Activated CD4-positive, alpha-beta T cell treated with anti-CD3 and anti-CD28 coated beads for 4 hours (primary cell): ENCODE results near the gene MED19.
A peak's percentile ranks its signal among the peaks of the same experiment; 100 is the strongest.
"Not testable (repeated sequence)": the region's sequence is repeated elsewhere in the genome, so short reads cannot be mapped to it uniquely, and the experiment has no call there.

Experiments used
- DNase-seq, 2 donors: peaks; one replicate each; pipeline ENCODE4 v3.0.0-alpha.2; 2020

MED19 gene

DNA sequence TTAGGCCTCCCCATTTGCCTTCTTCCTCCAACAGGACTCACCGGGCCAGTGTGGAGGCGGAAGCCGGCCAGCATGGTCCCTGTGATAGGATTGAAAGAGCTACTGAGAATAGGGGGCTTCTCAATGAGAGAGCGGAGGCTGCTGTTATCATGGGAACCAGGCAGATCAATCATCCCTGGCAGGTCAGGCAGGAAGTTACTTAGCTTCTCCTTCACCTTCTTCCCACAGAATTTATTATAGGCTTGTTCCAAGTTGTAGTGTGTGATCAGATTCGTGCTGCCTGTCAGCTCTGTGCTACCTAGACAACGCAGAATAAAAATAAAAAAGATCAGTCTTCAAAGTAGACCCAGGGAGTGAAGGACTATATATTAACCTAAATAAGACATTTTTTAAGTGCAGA is 7.1 kb downstream of the MED19 start:
- DNase-seq = no peak

DNA sequence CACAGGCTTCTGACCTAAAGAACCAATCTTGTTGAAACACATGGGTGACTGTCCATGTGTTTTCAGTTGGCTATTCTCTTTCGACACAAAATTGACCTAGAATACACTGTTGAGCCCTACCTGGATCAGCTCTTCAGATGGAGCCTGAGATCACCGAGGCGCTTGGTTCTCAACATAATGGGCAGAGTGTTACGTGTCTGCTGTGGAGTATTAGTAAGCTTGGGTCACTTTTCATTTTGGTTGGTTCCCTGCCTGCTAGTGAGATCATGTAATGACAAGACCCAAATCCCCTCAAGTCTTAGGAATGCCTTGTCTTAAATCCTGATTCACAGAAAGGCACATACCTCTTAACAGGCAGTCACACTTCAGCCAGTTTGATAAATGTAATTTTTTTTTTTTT is 8.7 kb downstream of the MED19 start:
- no peak for DNase-seq

DNA sequence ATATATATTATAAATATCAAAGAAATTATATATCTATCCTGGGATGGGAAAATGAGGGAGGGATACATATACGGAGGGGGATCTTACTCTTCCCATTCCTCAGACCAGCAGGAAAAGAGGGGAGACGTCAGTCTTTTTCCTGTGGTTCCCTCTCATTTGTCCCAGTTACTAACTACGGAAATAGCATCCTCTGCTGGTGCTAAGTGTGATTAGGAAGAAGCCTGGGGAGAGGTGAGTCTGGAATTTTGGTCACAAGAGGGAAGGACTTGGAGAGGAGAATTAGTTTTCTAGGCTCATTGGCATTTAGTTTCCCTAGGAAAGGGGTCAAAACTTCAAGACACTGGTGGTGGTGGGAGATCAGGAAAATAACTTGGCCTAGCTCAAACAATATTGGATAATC is 11.6 kb downstream of the MED19 start:
- DNase-seq = no peak

DNA sequence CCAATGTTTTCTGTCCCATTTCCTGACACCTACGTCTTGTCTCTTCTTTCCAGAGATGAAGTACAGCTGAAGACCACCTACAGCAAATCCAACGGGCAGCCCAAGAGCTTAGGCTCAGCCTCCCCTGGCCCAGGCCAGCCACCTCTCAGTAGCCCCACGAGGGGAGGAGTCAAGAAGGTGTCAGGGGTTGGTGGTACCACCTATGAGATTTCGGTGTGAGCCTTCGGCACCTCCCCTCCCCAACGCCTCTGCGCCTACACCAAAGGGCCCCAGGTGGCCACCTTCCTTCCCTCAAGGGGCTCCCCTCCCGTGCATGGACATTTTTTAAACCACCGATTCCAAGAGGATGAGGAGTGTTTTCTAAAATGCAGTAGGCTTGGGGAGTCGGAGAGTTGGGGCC is 12.2 kb downstream of the MED19 start:
- DNase-seq = no peak

DNA sequence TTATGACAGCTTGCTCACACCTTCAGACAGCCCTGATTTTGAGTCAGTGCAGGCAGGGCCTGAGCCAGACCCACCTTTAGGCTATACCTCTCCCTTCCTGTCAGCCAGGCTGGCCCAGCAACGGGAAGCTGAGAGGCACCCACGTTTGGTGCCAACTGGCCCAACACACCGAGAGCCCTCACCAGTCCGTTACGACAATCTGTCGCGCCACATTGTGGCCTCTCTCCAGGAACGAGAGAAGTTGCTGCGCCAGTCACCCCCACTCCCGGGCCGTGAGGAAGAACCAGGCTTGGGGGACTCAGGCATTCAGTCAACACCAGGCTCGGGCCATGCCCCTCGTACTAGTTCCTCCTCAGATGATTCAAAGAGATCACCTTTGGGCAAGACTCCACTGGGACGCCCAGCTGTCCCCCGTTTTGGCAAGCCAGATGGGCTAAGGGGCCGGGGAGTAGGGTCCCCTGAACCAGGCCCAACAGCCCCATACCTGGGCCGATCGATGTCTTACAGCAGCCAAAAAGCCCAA is 13.1 kb downstream of the MED19 start:
- DNase-seq = no peak

DNA sequence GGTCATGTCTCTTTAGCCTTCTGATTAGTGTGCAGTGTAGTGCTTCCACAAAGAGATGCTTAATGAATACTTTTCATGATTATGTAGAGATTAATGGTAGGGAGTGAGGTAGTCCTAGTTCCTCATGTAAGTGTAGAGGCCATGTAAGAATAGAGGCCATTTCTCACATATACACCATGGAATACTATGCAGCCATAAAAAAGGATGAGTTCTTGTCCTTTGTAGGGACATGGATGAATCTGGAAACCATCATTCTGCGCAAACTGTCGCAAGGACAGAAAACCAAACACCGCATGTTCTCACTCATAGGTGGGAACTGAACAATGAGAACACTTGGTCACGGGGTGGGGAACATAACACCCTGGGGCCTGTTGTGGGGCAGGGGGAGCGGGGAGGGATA is 21.5 kb downstream of the MED19 start:
- not testable (repeated sequence) for DNase-seq

DNA sequence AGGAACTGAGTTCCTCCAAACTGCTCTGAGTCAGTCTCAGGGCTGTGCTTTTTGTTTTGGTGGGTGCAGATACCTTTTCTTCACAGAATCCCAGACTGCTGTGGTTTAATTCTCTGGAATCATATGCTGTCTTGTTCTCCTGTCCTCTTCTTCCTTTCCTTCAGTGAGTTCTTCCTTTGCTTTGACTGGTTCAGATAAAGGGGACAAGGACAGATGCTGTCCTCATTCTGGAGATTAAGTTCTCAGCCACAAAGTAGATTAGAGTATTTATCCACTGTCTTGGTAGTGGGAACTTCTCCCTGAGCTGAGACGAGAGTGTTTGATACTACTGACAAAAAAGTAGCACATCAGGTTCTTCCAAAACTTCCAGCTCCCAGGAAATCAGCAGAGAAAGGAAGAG is 30.8 kb downstream of the MED19 start:
- no peak for DNase-seq

DNA sequence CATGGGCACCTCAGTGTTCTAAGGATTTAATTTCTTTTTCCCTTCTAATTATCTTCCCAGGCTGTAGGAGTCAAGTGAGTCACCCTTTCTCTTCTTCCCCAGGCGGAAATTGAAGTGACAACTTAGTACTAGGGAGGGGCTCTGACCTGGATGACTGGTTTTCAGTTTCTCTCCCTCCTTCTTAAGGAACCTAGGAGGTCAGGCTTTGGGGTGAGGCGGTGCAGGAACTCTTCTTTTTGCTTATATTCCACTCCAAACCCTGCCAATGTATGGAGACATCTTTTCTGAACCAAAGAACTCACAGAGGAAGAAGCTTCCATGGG is 31.5 kb downstream of the MED19 start:
- no peak for DNase-seq

DNA sequence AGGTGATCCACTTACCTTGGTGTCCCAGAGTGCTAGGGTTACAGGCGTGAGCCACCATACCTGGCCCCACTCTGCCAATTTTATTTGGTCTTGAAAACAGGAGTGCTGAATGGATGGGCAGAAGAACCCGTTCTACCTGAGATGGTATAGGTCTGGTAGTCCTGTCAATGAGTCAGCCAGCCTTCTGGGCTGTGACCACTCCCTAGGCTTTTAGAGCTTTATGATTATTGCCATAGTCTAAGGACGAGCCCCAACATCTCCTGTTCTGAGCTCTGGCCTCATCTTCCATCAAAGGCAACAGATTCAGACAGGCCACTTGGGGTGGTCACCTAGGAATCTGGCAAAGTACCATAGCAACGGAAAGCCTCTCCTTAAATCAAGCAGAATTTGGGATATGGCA is 32.6 kb downstream of the MED19 start:
- DNase-seq = no peak

DNA sequence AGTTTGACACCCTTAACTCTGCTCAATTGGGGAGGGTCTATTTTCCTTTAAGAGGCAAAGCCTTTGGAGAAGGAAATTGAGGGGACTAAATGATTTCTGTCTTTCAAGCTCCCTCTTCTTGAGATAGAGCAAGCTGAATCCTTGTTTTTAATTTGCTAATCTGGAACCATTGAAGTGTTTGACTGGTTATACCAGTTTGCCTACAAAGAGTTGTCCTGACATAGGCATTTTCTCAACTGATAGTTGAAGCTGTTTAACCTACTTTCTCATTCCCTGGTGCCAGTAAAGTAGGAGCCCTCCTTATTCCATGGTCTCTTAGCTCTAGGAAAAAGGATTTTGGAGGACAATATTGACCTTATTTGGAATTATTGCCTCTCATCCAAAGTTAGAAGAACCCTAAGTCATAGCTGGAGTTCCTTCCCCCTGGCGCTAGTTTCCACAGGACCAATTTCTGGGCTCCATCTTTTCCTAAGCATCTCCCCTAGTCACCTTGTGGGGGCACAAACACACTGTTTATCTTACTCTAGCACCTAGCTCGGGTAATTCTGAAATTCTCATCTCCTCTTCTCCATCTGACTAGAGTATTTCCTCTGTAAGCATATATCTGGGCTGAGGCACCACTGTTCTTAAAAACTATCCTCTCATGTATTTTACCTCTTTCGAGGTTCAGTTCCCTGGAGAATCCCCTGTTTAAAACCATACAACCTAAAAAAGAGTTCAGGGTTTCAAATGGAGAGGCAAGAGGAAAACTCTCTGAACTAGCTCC is 36.7 kb downstream of the MED19 start:
- no peak for DNase-seq

DNA sequence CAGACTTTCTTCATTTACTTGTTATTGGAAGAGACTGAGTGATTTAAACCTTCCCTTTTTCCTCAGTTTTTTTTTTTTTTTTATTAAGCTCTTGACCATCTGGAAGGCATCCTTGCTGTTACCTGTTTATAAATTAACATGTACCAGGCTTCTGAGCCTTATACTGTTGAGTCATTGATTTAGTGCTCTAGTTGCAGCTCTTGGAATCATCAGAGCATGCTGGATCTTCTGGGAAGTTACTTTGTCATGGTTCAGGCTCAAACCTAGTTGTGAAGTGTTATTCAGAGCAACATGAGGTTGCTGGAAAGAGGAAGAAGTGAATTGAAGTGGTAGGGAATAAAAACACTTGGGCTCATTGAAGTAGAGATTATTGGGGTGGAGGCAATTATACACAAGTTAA is 37.8 kb downstream of the MED19 start:
- DNase-seq = no peak

DNA sequence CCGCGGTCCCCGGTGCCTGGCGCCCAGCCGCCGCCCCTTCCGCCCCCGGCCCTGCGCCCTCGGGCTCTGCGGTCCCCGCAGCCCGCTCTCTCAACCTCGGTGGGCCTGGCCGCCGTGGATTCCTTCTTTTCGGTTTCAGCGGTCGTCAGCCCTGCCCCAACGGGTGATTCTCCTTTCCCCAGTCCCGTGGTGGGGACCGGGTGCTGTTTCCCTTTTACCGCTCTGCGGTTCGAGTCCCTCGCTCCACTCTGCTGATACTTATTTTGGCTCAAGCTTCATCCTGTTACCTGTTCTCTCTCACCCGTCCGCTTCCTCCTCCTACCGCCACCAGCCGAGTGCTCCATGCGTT is 43.6 kb downstream of the MED19 start:
- peak; percentile 30 to 34 for DNase-seq

DNA sequence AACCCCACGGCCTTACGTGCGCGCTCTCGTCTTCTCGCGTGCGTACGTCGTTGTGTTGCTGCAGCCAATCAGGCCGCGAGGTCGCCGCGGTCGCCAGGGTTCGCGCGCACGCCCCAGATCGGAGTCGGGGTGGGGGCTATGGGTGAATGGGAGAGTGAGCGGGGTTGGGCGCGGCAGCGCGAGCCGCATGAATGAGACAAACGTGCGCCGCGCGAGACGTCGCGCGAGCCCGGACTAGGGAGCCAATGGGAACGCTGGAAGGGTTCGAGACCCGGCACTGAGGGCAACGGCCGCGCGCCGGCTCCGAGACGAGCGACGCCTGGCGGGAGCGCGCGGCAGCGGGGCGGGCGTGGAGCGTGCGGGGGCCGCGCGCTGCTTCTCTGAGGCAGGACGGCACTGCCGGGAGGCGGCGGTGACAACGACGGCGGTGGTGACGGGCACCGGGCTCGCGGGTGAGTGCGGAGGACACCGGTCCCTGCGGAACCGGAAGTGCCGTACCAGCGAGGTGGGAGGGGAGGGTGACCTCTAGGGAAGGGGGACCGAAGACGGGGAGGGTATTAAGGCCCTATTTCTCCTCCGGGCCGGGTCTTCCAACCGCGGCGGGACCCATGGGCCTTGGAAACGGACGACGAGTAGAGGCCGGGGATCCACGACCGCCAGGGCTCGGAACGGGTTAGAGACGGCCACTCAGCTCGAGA is 44.1 kb downstream of the MED19 start, which contains the start of gene ZDHHC5:
ZDHHC5 (plus strand) TSS at position 379 of the 698 bp plus-strand sequence. CDS start 4,977 bp downstream, outside the sequence.
- peak; percentile 99 for DNase-seq

DNA sequence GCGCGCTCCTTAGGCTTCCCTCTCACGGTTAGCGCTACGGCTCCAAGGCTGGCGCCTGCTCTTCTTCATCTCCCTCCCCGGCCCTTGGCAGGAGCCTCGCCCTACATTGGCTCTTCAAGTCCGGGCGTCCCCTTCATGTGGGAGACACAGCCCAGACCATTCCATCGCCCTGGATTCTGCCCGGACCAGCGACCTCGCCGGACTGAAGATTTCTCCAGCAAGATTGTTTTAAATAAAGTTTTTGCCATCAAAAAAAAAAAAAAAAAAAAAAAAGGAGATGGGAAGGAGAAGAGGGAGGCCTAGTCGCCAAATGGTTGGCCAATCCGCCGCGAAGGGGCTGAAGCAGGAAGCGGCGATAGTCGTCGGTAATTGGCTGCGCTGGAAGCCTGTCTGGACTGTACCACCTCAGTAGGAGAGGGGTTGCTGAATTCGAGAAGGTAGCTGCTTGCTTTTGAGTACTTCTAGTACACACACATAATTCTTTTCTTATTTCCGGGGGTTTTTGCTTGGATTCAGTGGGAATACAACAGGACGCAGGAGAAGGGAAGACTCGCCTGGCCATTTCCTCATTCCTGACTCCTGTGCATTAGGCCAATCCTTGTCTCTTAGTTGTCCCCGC is 44.8 kb downstream of the MED19 start:
- peak; percentile 91 to 96 for DNase-seq

DNA sequence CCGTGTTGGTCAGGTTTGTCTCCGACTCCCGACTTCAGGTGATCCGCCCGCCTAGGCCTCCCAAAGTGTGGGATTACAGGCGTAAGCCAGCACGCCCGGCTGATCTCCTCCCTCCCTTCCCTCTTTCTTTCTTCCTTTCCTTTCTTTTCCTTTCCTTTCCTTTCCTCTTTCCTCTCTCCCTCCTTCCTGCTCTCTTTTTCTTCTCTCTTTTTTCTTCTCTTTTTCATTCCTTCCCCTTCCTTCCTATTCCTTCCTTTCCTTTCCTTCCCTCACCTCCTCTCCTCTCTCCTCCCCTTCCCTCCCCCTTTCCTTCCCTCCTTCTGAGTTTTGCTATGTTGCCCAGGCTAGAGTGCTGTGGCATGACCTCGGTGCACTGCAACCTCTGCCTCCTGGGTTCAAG is 48.0 kb downstream of the MED19 start:
- no peak for DNase-seq

DNA sequence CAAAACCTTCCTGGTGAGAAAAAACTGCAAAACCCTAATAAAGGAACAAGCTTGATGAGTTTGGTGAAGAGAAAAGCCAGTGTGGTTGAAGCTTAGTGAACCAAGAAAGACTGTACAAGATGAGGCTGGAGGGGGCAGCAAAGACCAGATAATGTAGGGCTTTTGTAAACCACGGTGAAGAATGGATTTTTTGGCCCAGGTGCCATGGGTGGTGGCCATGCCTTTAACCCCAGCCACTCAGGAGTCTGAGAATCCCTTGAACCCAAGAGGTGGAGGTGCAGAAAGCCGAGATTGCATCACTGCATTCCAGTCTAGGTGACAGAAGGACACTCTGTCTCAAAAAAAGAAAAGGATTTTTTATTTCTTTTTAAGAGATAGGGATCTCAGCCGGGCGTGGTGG is 49.1 kb downstream of the MED19 start:
- no peak for DNase-seq

DNA sequence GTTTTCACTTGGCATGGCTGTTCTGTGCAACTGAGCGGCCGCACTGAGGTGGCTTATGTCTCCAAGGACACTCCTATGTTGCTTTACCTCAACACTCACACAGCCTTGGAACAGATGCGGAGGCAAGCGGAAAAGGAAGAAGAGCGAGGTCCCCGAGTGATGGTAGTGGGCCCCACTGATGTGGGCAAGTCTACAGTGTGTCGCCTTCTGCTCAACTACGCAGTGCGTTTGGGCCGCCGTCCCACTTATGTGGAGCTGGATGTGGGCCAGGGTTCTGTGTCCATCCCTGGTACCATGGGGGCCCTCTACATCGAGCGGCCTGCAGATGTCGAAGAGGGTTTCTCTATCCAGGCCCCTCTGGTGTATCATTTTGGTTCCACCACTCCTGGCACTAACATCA is 52.3 kb downstream of the MED19 start:
- DNase-seq = no peak

DNA sequence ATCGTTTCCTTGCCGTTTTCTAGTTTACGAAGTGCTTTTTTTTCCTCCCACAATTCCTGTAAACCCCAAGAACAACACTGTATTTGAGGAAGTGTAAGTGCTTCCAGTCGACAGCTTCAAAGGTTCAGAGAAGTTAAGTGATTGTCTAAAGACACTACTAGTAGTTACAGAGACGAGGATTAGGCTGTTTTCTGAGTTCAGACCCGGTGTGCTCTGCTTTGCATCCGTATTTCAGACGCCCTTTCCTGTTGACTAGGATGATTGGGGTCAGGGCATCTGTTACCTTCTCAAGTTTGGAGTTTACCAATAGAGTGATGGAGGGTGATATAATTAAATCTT is 54.0 kb downstream of the MED19 start:
- DNase-seq = no peak

DNA sequence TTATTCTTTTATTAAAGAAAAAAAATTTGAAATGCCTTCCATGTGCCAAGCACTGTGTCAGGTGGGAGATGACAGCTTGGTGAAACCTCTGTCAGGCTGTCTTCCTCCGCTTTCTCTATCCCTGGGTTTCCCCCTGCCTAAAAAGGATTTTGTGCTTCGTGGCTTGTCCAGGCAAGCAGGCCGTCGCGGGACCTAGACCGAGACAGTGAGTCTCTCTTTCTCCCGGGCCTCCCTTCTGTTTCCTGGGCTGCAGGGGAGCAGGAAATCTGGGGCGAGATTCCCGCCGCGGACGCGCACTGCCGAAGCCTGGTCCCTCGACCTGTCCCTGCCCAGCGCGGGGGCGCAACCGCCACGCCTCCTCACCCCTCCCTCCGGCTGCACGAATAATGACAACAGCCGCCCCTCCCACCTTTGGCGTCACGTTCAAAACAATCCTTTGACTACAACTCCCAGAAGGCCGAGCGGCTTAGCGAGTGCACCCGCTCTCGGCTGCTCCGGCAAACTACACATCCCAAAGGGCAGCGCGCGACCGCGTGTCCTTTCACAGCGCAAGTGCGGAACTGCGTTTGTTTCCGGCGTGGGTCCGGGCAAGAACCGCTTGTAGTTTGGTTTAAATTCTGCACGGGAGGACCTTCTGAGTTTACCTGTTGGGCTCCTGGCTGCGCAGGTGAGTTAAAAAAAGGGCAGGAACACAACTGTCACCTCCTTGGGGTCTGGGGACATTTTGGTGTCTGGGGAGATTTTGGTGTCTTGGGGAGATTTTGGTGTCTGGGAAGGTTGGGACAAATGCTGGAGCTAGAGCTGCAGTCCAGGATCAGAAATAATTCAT is 54.6 kb downstream of the MED19 start, which contains the start of gene CLP1:
CLP1 (plus strand) TSS at position 569 of the 829 bp plus-strand sequence. CDS start 1,715 bp downstream, outside the sequence.
- DNase-seq = peak; percentile 99 to 100

DNA sequence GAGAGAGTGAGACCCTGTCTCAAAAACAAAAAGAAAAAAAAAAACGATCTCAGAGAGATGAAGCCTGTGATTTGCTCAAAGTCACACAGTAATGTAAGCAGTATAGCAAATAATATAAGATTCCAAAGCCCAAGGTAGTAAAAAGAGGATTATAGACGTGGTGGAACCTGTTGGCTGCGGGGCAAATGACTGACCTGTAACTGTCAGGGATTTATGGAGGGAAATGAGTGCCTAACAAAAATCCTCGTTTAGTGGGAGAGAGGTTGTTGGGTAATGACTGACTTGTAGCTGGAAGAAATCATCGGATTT is 55.2 kb downstream of the MED19 start:
- no peak for DNase-seq
